ENCODE measurements around the gene CREB3L2.
"Not testable (repeated sequence)": the region's sequence is repeated elsewhere in the genome, so short reads cannot be mapped to it uniquely, and the experiment has no call there.

The CREB3L2 gene

GRCh38 chr7:137928626-137929025 lies 73.3 kb downstream of the CREB3L2 start:
- no peak for DNase-seq (ENCODE audit: low spot score)

GRCh38 chr7:137927386-137927785 lies 74.5 kb downstream of the CREB3L2 start:
- TF ChIP-seq CTCF (IDR thresholded peaks at IDR 0.05), result no peak
- no peak overlapping the region for H3K4me3 ChIP-seq
- DNase-seq (ENCODE audit: low spot score), result no peak
- H3K27ac ChIP-seq, result no peak overlapping the region

More at GRCh38 chr7:137928626-137929025, 73.3 kb downstream of the CREB3L2 start:
- no peak for TF ChIP-seq CTCF (IDR thresholded peaks at IDR 0.05)
- Histone ChIP-seq H3K4me3 (no peak overlapping the region), H3K27ac (no peak overlapping the region)

- not testable (repeated sequence) for H3K27ac ChIP-seq; H3K4me3 ChIP-seq; DNase-seq (ENCODE audit: low spot score)
These were observed 75.7 kb downstream of the CREB3L2 start for GRCh38 chr7:137926206-137926605.

- Histone ChIP-seq H3K27ac (peak overlapping the region in 1 of 2 donors; percentile 3), H3K4me3 (no peak overlapping the region)
- no peak for TF ChIP-seq CTCF (IDR thresholded peaks at IDR 0.05)
- DNase-seq (ENCODE audit: low spot score), result no peak
These were observed 76.1 kb downstream of the CREB3L2 start for GRCh38 chr7:137925754-137926153.

- no peak for DNase-seq (ENCODE audit: low spot score)
- Histone ChIP-seq H3K4me3 (no peak overlapping the region), H3K27ac (no peak overlapping the region)
- TF ChIP-seq CTCF (IDR thresholded peaks at IDR 0.05), result no peak
These were observed 76.8 kb downstream of the CREB3L2 start for GRCh38 chr7:137925091-137925490.

- no peak for DNase-seq (ENCODE audit: low spot score)
- TF ChIP-seq CTCF (IDR thresholded peaks at IDR 0.05), result no peak
- no peak overlapping the region for H3K27ac ChIP-seq
- H3K4me3 ChIP-seq, result no peak overlapping the region
These were observed 78.5 kb downstream of the CREB3L2 start for GRCh38 chr7:137923380-137923779.

GRCh38 chr7:137920637-137921399 lies 81.1 kb downstream of the CREB3L2 start:
- H3K27ac ChIP-seq, result peak overlapping the region; percentile 59 to 75
- no peak for TF ChIP-seq CTCF (IDR thresholded peaks at IDR 0.05)
- H3K4me3 ChIP-seq, result no peak overlapping the region
- no peak for DNase-seq (ENCODE audit: low spot score)
